ENCODE data around the gene EIF3K. TPM values are rescaled to one million over a fixed set of nuclear protein-coding genes. Genes with fewer than 3 reads are reported as not detected.

The EIF3K gene
- polyA plus RNA-seq (2011; rRNA removed): 419 and 491 TPM in 2 replicates
- 1,849 and 2,120 TPM in 2 replicates for polyA plus RNA-seq (2012; cell fraction: cytosol; rRNA removed)
- polyA plus RNA-seq (2012; cell fraction: nucleus; rRNA removed): 1,703 and 2,003 TPM in 2 replicates
- polyA plus RNA-seq (2017; fragmentation: RNase III; extraction: RNeasy Plus Mini Kit Qiagen cat#74134 plus additional on column Dnase treatment): 910 to 1,057 TPM (median 937 TPM) in 3 replicates
- polyA minus RNA-seq (2011; rRNA and poly(A)+ RNA removed): 774 and 844 TPM in 2 replicates

GRCh38 chr19:38618590-38619360, at the start of gene EIF3K:
Gene EIF3K (plus strand): TSS chr19:38619188. CDS start chr19:38619269, 81 bp downstream.
- WGBS (ENCODE audit: missing lambda C conversion rate): 8% methylated on average over 63 of the region's 64 CpGs
- H3K4me2 ChIP-seq: peak within 1 kb of the TSS; percentile 99
- peak within 1 kb of the TSS; percentile 84 to 87 for H3K27ac ChIP-seq
- H3K4me3 ChIP-seq: peak within 1 kb of the TSS; percentile 86
- ChIA-PET POLR2A (interaction anchor here (0.5 to 1.9 kb wide), 46 partner anchors 9 to 312 kb away, joined by 3 to 28 read pairs (median 5); partner anchors contain the start of genes ACTN4, FAM98C, GGN and MRPS12), CTCF (interaction anchor here (0.7 to 5.9 kb wide), 16 partner anchors 9 to 269 kb away, joined by 3 to 134 read pairs (median 5); partner anchors contain the start of gene FAM98C)
- DNase-seq (ENCODE audit: low read depth in 1 of 2, low spot score in 1 of 2): peak; percentile 100
- ATAC-seq: peak; percentile 87 to 93
- peak; percentile 100 for FAIRE-seq
- H3K9me3 ChIP-seq: no peaks in the 10 kb centered on the region
- H3K4me1 ChIP-seq: peaks cover 14% of the 10 kb centered on the region
- TF ChIP-seq POLR2A (IDR thresholded peaks at IDR 0.05; ENCODE audit: low read length) (peak; percentile 85), BHLHE40 (IDR thresholded peaks at IDR 0.05; ENCODE audit: low read depth, low read length) (peak; percentile 70; the same call in 1 of the 2 replicates), CBX8 (IDR thresholded peaks at IDR 0.05) (no peak), ATOH8 (CRISPR knock-in tag; IDR thresholded peaks at IDR 0.05; ENCODE audit: low read depth) (peak; percentile 45; the same call in 1 of the 2 replicates), EHMT2 (IDR thresholded peaks at IDR 0.05; ENCODE audit: low read depth) (no peak), ELK1 (IDR thresholded peaks at IDR 0.05; ENCODE audit: low read depth, low read length) (no peak), POLR2AphosphoS2 (conservative IDR thresholded peaks at IDR 0.05; ENCODE audit: low read length) (no peak), JUN (IDR thresholded peaks at IDR 0.05) (peak; percentile 91 to 95), TP53 (CRISPR knock-in tag; IDR thresholded peaks at IDR 0.05) (peak; percentile 95), RNF2 (IDR thresholded peaks at IDR 0.05; ENCODE audit: borderline replicate concordance, low read depth) (no peak), NFE2L2 (conservative IDR thresholded peaks at IDR 0.05; ENCODE audit: low read length) (no peak), RARB (CRISPR knock-in tag; IDR thresholded peaks at IDR 0.05) (no peak), ZFP36 (IDR thresholded peaks at IDR 0.05; ENCODE audit: borderline replicate concordance, partially characterized antibody) (no peak), TFCP2L1 (CRISPR knock-in tag; IDR thresholded peaks at IDR 0.05) (peak; percentile 90), EP300 (IDR thresholded peaks at IDR 0.05) (no peak), MAZ (IDR thresholded peaks at IDR 0.05; ENCODE audit: borderline replicate concordance, low read depth, low read length) (no peak), MAFK (IDR thresholded peaks at IDR 0.05; ENCODE audit: partially characterized antibody) (no peak), PBX3 (IDR thresholded peaks at IDR 0.05) (no peak), E2F6 (IDR thresholded peaks at IDR 0.05; ENCODE audit: borderline replicate concordance, low read depth) (peak; percentile 98), CEBPB (IDR thresholded peaks at IDR 0.05) (no peak), ZNF302 (CRISPR knock-in tag; IDR thresholded peaks at IDR 0.05) (no peak), ZC3H11A (IDR thresholded peaks at IDR 0.05) (no peak), NR3C1 (IDR thresholded peaks at IDR 0.05) (no peak), RFX5 (IDR thresholded peaks at IDR 0.05) (no peak; the same call in 1 of the 2 replicates), RAD21 (conservative IDR thresholded peaks at IDR 0.05 in 1 of 2, IDR thresholded peaks at IDR 0.05 in 1 of 2) (peak in 1 of 2 experiments; percentile 10; a peak in 1 of 5 replicates), CHD4 (IDR thresholded peaks at IDR 0.05; ENCODE audit: borderline replicate concordance) (no peak), SREBF2 (IDR thresholded peaks at IDR 0.05) (no peak), HDAC2 (IDR thresholded peaks at IDR 0.05) (no peak), HMGXB4 (CRISPR knock-in tag; IDR thresholded peaks at IDR 0.05; ENCODE audit: borderline replicate concordance) (peak; percentile 71; the same call in 1 of the 2 replicates), HOXA7 (CRISPR knock-in tag; IDR thresholded peaks at IDR 0.05) (no peak), BCL3 (IDR thresholded peaks at IDR 0.05) (peak; percentile 98)
